Caco-2 (cell line): ENCODE results near the gene GIMAP1. TPM values are rescaled to one million over a fixed set of nuclear protein-coding genes. Genes with fewer than 3 reads are reported as not detected.

ENCODE experiments used
- BruUV-seq: library from RNA; stranded (reverse); fragments of 400-500 nt; replicated peaks from 2 replicates; lab custom pipeline; 2021; lab: Mats Ljungman, UMichigan
- CTCF ChIA-PET: fragments of 300-600 bp; sonication (Branson Sonifier 250); formaldehyde crosslinking; loops from one replicate; lab custom pipeline; 2022; ENCODE audit warnings: antibody characterized with exemption; lab: Charles Lee
- POLR2A ChIA-PET: fragments of 300-600 bp; sonication (Branson Sonifier 250); formaldehyde crosslinking; loops from one replicate; lab custom pipeline; 2022; ENCODE audit warnings: antibody characterized with exemption; lab: Charles Lee
- DNase-seq, 2 experiments: peaks; one replicate each; pipeline versions ENCODE4 v3.0.0 to v3.0.0-alpha.2; 2020 to 2022
- H3K27me3 ChIP-seq: replicated peaks from 2 replicates; pipeline ENCODE4 v1.6.0; 2011; ENCODE audit warnings: low read length; ENCODE audit not compliant: control insufficient read depth, insufficient read depth
- H3K36me3 ChIP-seq: 2 replicates; pipeline ENCODE4 v1.5.1; 2011; ENCODE audit warnings: low read length; ENCODE audit not compliant: control insufficient read depth, insufficient read depth
- H3K4me1 ChIP-seq: fragments of 250-450 bp; sonication (Bioruptor Pico); 2 replicates; pipeline ENCODE4 v1.5.1; 2020; ENCODE audit warnings: mild to moderate bottlenecking
- H3K4me3 ChIP-seq: 2 replicates; pipeline ENCODE4 v1.5.1; 2011; ENCODE audit warnings: low read depth, mild to moderate bottlenecking, control low read depth, low read length
- H3K9me3 ChIP-seq: fragments of 250-450 bp; sonication (Bioruptor Pico); 2 replicates; pipeline ENCODE4 v1.5.1; 2020; ENCODE audit warnings: mild to moderate bottlenecking, moderate library complexity
- H3K27ac Mint-ChIP-seq: one replicate; pipeline ENCODE4 v1.8.0; 2022; ENCODE audit warnings: mixed read lengths; ENCODE audit not compliant: unreplicated experiment
- H3K27me3 Mint-ChIP-seq: one replicate; pipeline ENCODE4 v1.8.0; 2022; ENCODE audit warnings: mixed read lengths; ENCODE audit not compliant: insufficient read depth, unreplicated experiment
- H3K36me3 Mint-ChIP-seq: one replicate; pipeline ENCODE4 v1.8.0; 2022; ENCODE audit warnings: mild to moderate bottlenecking, mixed read lengths; ENCODE audit not compliant: insufficient read depth, unreplicated experiment
- H3K4me1 Mint-ChIP-seq: one replicate; pipeline ENCODE4 v1.8.0; 2022; ENCODE audit warnings: low read depth, mixed read lengths; ENCODE audit not compliant: unreplicated experiment
- H3K4me3 Mint-ChIP-seq: one replicate; pipeline ENCODE4 v1.8.0; 2022; ENCODE audit warnings: mild to moderate bottlenecking, moderate library complexity, mixed read lengths; ENCODE audit not compliant: unreplicated experiment
- H3K9me3 Mint-ChIP-seq: one replicate; pipeline ENCODE4 v1.8.0; 2022; ENCODE audit warnings: mixed read lengths; ENCODE audit not compliant: unreplicated experiment
- CTCF ChIP-seq, 2 experiments: fragments of 200-600 bp in 1 of 2; IDR thresholded peaks; 1 replicate in 1 of 2; 2 replicates in 1 of 2; pipeline versions ENCODE4 v1.5.1 to v1.8.0; 2011 to 2022; ENCODE audit warnings: antibody characterized with exemption in 1 of 2, control low read depth in 1 of 2, inconsistent platforms in 1 of 2, low read depth in 1 of 2, low read length in 1 of 2, mild to moderate bottlenecking in 1 of 2, moderate library complexity in 1 of 2; ENCODE audit not compliant: insufficient read depth in 1 of 2, severe bottlenecking in 1 of 2, unreplicated experiment in 1 of 2
- intact Hi-C: fragments of 100-400 bp; cut with micrococcal nuclease; formaldehyde crosslinking; loops from one replicate; pipeline ENCODE4 v1.10.0; 2022; ENCODE audit not compliant: unreplicated experiment
- total RNA-seq: library from RNA; stranded (reverse); gene quantifications from 2 replicates; pipeline ENCODE4 v1.2.3, GENCODE V29; 2022

GIMAP1 gene
- total RNA-seq, 1 experiment from 2014 or later, result not detected

- H3K27me3 ChIP-seq, result no peaks in the 10 kb centered on the region
- H3K9me3 Mint-ChIP-seq, result peaks cover 14% of the 10 kb centered on the region
- TF ChIP-seq CTCF (IDR thresholded peaks at IDR 0.05; ENCODE audit: insufficient read depth in 1 of 2, low read depth in 1 of 2, low read length in 1 of 2, severe bottlenecking in 1 of 2, unreplicated experiment in 1 of 2), result no peak
- no peaks in the 10 kb centered on the region for H3K36me3 ChIP-seq
- intact Hi-C loops, result no loop called here
- no peaks in the 10 kb centered on the region for H3K4me1 ChIP-seq
- H3K4me3 Mint-ChIP-seq, result no peak overlapping the region
- ChIA-PET CTCF (no interaction called here), POLR2A (no interaction called here)
- no peaks in the 10 kb centered on the region for H3K4me1 Mint-ChIP-seq
- BruUV-seq, result no TSS peak
- H3K27ac Mint-ChIP-seq, result no peak overlapping the region
- DNase-seq, result no peak
- peaks cover 8% of the 10 kb centered on the region for H3K27me3 Mint-ChIP-seq
- no peaks in the 10 kb centered on the region for H3K9me3 ChIP-seq
- H3K4me3 ChIP-seq, result no peak overlapping the region
- no peaks in the 10 kb centered on the region for H3K36me3 Mint-ChIP-seq
Observed at GRCh38 chr7:150715738-150716137, 675 bp upstream of the GIMAP1 start.

GRCh38 chr7:150716939-150717338, 526 bp downstream of the GIMAP1 start:
- Mint-ChIP-seq H3K4me1 (no peaks in the 10 kb centered on the region), H3K27me3 (peaks cover 8% of the 10 kb centered on the region), H3K4me3 (no peak overlapping the region), H3K36me3 (no peaks in the 10 kb centered on the region), H3K27ac (no peak overlapping the region), H3K9me3 (peaks cover 14% of the 10 kb centered on the region)
- ChIA-PET POLR2A (no interaction called here), CTCF (no interaction called here)
- no TSS peak for BruUV-seq
- TF ChIP-seq CTCF (IDR thresholded peaks at IDR 0.05; ENCODE audit: insufficient read depth in 1 of 2, low read depth in 1 of 2, low read length in 1 of 2, severe bottlenecking in 1 of 2, unreplicated experiment in 1 of 2), result no peak
- Histone ChIP-seq H3K4me1 (no peaks in the 10 kb centered on the region), H3K36me3 (no peaks in the 10 kb centered on the region), H3K27me3 (no peaks in the 10 kb centered on the region), H3K9me3 (no peaks in the 10 kb centered on the region), H3K4me3 (no peak overlapping the region)
- no peak for DNase-seq
- intact Hi-C loops, result no loop called here

DNA sequence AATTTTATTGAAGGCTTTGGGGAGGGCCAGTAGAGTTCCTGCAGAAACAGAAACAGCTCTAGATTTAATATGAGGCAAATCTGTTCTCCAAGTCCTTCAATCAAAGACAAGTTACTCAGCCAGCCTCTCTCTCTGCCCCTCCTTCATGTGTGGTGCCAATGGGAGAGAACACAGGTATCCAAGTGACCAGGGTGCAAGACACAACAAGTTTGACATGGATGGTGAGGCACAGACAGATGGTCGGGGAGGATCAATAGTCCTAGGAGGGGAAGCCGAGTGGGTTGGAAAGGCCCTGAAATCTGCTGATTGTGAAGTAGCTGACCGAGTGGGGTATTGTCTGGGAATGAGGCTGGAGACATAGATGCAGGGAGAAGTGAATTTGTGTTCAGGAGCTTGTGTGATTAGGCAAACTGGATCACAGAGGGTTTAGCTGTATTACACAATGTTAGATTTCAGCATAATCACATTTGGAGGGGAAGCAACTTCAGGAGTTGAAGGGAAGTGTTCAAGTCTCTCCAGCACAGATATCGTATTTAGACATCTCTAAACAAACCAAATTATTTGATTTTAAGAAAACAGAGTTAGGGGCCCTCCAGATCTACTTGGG, 1.5 kb downstream of the GIMAP1 start:
- no peak overlapping the region for H3K4me3 Mint-ChIP-seq
- intact Hi-C loops, result no loop called here
- Histone ChIP-seq H3K36me3 (no peaks in the 10 kb centered on the region), H3K9me3 (no peaks in the 10 kb centered on the region), H3K4me1 (no peaks in the 10 kb centered on the region), H3K4me3 (no peak overlapping the region), H3K27me3 (no peaks in the 10 kb centered on the region)
- H3K9me3 Mint-ChIP-seq, result peaks cover 7% of the 10 kb centered on the region
- no TSS peak for BruUV-seq
- no peaks in the 10 kb centered on the region for H3K36me3 Mint-ChIP-seq
- H3K27ac Mint-ChIP-seq, result no peak overlapping the region
- TF ChIP-seq CTCF (IDR thresholded peaks at IDR 0.05; ENCODE audit: insufficient read depth in 1 of 2, low read depth in 1 of 2, low read length in 1 of 2, severe bottlenecking in 1 of 2, unreplicated experiment in 1 of 2), result no peak
- peaks cover 8% of the 10 kb centered on the region for H3K27me3 Mint-ChIP-seq
- CTCF ChIA-PET, result no interaction called here
- POLR2A ChIA-PET, result no interaction called here
- H3K4me1 Mint-ChIP-seq, result no peaks in the 10 kb centered on the region
- no peak for DNase-seq
